NCI-H1105 (cell line): ENCODE results near the gene LRRC61.
A peak's percentile ranks its signal among the peaks of the same experiment; 100 is the strongest.

Experiments used
- DNase-seq: peaks from one replicate; lab custom pipeline; 2025; lab: John Stamatoyannopoulos, UW

Gene LRRC61

DNA sequence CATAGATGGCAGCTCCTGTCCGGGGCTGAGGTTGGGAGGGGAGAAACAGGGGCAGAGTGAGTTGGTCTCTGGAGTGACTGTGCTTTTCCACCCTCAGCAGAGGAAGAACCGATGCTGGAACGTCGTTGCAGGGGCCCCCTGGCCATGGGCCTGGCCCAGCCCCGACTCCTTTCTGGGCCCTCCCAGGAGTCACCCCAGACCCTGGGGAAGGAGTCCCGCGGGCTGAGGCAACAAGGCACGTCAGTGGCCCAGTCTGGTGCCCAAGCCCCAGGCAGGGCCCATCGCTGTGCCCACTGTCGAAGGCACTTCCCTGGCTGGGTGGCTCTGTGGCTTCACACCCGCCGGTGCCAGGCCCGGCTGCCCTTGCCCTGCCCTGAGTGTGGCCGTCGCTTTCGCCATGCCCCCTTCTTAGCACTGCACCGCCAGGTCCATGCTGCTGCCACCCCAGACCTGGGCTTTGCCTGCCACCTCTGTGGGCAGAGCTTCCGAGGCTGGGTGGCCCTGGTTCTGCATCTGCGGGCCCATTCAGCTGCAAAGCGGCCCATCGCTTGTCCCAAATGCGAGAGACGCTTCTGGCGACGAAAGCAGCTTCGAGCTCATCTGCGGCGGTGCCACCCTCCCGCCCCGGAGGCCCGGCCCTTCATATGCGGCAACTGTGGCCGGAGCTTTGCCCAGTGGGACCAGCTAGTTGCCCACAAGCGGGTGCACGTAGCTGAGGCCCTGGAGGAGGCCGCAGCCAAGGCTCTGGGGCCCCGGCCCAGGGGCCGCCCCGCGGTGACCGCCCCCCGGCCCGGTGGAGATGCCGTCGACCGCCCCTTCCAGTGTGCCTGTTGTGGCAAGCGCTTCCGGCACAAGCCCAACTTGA lies 48.2 kb downstream of the LRRC61 start:
- no peak for DNase-seq

DNA sequence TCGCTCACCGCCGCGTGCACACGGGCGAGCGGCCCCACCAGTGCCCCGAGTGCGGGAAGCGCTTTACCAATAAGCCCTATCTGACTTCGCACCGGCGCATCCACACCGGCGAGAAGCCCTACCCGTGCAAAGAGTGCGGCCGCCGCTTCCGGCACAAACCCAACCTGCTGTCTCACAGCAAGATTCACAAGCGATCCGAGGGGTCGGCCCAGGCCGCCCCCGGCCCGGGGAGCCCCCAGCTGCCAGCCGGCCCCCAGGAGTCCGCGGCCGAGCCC lies 48.8 kb downstream of the LRRC61 start:
- no peak for DNase-seq

GRCh38 chr7:150372271-150373048 lies 49.3 kb downstream of the LRRC61 start:
- DNase-seq = no peak

GRCh38 chr7:150373049-150373801 lies 50.1 kb downstream of the LRRC61 start:
- no peak for DNase-seq

DNA sequence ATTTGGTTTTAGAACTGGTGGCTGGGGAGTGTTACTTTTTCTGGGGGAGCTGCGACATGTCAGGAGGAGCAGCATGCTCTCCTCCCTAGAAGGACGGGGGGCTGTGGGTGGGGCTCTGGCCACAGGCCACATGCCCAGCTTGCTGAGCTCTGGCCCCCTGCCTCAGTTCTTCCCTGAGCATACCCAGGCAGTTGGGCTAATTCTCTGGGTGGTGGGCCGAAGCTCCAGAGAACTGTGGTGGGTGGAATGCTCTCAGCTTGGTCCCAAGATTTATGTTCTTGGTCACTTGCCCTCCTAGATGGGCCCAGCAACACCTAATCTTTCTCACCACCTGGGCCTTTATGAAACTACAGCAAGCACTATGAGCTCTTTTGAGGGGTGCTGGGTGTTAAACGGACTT lies 50.9 kb downstream of the LRRC61 start:
- no peak for DNase-seq

GRCh38 chr7:150374472-150374871 lies 51.3 kb downstream of the LRRC61 start:
- no peak for DNase-seq

- DNase-seq = no peak
Observed at GRCh38 chr7:150375662-150376521, 52.7 kb downstream of the LRRC61 start.

GRCh38 chr7:150376560-150376959 lies 53.4 kb downstream of the LRRC61 start:
- DNase-seq = no peak

DNA sequence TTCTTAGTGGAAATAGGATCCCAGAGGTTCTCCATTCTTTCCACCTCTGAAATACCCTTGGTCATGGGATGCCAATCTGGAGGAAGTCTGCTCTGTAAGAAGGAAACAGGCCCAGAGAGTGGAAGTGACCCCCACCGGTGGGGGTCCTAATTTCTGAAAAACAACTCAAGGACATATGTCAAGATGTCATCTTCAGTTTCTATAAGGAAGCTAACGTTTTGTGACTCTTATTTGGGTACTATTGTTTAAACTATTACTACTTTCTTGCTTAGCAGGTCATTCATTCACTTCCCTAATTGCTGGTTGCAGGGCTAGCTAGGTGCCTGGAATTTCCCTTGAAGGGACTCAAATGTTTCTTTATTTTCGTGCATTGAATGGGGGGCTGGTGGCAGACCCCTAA lies 54.0 kb downstream of the LRRC61 start:
- DNase-seq = no peak

GRCh38 chr7:150377635-150378034 lies 54.5 kb downstream of the LRRC61 start:
- no peak for DNase-seq

DNA sequence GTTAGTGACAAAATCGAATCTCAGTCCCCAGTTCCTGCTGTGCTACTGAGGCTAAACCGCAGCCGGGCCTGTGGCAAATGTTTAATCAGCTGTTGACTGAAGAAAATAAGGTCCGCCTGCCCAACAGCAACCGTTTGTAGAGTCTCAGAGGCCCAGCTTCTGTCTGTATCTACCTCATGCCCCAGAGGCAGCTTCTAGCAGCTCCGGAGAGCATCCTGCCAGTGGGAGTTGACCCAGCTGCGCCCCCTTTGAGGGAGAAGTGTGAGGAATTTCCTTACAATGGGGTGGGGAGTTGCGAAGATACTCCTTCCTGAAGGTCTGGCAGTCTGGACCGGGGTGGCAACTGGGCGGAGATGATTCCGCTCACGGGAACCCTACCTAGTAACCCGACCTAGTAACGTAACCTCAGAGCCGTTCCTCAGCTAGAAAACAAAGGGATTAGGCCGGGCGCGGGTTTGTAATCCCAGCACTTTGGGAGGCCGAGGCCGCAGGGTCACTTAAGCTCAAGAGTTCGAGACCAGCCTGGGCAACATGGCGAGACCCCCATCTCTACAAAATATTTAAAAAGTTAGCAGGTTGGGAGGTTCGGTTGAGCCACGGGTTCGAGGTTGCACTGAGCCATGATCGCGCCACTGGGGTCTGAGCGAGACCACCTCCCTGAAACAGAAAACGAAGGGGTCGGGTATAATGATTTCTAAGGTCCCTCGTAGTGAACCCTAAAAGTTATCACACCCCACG lies 55.1 kb downstream of the LRRC61 start:
- peak; percentile 85 for DNase-seq

DNA sequence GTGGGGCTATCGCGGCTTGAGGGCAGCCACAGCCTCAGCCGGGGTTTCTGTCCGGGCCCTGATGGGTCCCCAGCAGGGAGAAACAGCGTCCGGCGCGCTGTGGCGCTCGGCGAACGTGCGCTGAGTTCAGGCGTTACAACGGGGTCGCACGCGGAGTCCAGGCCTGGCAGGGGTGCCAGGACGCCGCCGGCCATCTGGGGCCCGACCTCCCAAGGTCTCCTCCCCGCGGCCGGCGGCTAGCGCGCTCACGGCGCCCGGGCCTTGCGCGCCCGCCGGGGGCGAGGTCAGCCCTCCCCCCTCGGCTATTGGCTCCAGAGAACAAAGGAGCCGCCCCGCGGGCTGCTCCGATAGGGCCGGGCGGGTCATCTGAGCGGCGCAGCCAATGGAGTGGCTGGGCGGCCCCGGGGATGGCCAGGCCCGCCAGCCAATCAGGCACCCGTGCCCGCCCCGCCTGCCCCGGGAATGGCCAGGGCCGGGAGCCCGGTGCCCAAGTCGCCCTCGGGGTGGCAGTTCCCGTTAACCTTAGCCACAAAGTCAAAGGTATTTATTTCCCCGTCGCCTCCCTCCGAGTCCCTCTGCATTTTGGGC lies 55.8 kb downstream of the LRRC61 start, which contains the start of gene ZNF775:
TSS of gene ZNF775 (plus strand) at position 478 of the 588 bp plus-strand sequence. CDS start 9,141 bp downstream, outside the sequence.
- DNase-seq = peak; percentile 92

DNA sequence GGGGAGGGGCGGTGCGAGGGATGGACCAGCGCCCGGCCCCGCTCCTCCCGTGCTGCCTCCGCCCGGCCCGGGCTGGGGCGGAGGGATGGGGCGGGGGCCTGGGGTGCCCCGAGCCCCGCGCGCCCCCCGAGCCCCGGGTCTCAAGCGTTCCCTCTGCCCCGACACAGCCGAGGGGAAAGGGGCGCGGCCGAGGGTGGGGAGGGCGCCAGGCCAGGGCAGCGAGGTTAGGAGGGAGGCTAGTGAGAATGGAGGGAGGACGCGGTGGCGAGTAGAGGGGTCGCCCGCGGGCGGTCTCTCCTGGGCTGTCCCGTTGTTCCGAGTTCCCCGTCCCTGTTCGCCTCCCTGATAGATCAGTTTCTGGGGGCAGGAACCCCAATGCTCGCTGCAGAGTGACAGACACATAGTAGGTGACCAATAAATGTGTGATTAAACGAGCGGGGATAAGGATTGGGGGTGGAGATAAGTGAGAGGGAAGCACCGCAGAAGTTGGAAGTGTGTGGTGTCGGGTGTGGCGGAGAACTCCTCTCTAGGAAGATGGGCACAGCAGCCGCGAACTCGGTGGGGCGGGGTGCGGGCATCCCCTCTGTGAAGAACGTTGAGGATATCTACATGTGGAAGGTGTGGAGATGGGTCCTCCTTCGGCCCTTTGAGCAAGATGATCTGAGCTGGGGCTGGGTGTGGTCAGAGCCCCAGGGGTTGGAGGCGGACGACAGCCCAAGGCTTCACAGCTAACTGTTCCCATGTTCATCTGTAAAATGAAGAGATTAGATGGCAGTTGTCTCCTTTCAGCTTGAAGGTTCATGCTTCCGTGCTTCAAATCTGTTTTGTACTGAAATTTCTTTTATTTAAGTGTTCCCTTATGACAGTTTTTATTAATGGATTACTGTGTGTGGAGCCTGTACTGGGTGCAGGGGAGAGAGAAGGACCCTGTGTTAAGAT lies 56.6 kb downstream of the LRRC61 start:
- no peak for DNase-seq

- no peak for DNase-seq
Observed at GRCh38 chr7:150380463-150380862, 57.3 kb downstream of the LRRC61 start.

DNA sequence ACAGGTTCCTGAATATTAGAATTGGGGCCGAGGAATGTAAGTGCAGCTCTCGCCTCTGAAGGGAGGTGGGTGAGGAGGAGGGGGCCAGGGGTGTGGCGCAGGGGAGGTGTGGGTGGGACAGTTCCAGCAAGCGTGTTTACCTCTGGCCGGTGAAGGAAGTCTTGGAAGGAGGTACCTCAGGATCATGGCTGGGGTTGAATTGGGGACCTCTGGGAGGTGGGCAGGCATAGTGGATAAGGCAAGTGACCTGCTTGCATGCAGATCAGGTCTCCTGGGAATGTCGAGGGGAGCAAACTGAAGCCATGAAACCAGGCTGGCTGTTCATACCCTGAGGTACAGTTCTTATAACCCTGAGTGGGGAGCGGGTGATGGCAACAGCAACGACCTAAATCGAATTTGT lies 57.9 kb downstream of the LRRC61 start:
- no peak for DNase-seq

- no peak for DNase-seq
Observed at GRCh38 chr7:150381785-150382122, 58.6 kb downstream of the LRRC61 start.

DNA sequence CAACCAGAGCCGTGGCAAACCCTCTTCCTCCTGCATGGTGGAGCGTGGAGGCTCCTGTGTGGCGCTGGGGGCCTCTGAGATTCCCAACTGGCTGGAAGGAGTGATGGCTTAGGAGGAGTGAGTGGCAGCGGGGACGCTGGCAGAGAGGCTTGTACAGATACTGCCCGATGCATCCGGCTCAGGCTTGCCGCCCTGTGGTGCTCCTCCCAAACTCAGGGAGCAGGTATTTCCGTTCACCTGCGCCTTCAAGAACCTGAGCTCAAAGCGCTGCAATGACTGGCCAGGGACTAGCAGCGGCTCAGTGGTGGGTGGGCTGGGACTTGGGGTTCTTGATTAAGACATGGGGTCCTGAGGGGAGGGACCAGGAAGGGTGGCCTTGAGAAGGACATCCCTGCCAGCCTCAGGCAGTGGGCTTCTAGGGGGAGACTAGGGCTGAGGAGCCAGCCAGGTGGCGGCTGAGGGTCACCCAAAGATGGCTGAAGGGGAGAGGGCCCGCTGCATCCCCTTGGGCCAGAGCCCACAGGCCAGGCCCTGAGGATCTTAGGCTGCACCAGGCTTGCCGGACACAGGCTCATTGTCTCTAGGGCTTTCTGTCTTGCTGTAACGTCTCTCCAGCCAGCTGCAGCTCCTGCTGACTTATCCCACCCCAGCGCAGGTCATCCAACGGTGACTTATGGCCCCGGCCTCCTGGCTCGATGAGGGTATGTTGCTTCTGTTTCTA lies 59.1 kb downstream of the LRRC61 start:
- DNase-seq = no peak

DNA sequence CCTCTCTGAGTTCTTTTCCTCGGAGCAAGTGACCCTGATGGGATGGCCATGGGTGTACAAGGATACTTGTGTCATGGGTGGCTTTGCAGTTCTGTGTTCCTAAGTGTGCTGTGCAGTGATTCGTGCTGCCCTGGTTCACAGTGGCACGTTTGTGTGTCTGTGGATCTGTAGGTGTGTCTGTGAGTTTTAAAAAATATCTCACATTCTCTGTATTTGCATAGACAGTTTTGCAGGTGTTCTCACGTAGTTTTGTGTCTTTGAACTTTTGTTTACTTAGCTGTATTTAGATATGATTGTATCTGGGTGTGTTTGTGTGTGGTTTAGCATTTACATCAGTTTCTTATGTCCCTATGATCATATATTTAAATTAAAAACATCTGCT lies 59.7 kb downstream of the LRRC61 start:
- DNase-seq = no peak
